ENCODE results near the gene ZDHHC3.

Gene ZDHHC3

DNA sequence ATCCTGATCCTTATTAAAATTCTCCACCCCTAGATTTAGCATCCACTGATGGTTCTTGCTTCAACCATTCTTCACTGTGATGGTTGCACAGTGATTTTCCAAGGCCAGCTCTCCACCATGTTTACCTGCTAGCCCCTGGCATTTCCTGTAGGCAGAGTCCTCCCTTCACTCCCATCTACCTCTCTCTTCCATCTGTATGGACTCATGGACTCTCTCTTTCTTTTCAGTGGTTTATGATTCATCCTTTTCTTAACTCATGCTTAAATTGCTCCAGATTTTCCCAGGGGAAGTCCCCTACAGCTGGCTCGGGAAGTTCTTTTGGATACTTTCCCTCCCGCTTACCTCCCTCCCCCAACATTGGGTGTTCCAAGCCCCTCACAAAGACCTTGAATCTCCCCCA, 82.9 kb downstream of the ZDHHC3 start:
- peaks cover 4% of the 10 kb centered on the region; the same call in 1 of the 2 replicates for H3K4me1 ChIP-seq (ENCODE audit: control insufficient read depth, insufficient read depth, low read length)
- no peak overlapping the region for H3K27ac ChIP-seq (ENCODE audit: low read depth, low read length)
- no peak overlapping the region for H3K9ac ChIP-seq (ENCODE audit: low read depth, low read length)
- H3K4me3 ChIP-seq (ENCODE audit: low read depth, low read length), result no peak overlapping the region
- H3K36me3 ChIP-seq (ENCODE audit: control insufficient read depth, insufficient read depth, low read length), result no peaks in the 10 kb centered on the region
- H3K9me3 ChIP-seq (ENCODE audit: control insufficient read depth, insufficient read depth, low read length), result no peaks in the 10 kb centered on the region
- no peaks in the 10 kb centered on the region for H3K27me3 ChIP-seq (ENCODE audit: control insufficient read depth, insufficient read depth, low read length)

DNA sequence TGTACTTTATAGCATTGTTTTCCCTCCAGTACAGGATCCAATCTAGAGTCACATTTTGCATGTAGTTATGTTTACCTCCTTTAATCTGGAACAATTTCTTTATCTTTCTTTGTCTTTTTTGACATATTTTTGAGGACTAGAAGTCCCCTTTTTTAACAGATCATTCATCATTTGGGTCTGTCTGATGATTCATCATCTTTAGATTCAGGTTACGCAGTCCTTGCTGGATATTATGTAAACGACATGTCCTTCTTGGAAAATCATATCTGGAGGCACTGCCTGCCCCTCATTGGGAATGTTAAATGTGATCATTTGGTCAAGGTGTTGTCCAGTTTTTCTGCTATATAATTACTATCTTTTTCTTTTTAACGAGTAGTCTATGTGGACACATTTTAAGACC, 83.3 kb downstream of the ZDHHC3 start:
- peaks cover 4% of the 10 kb centered on the region; the same call in 1 of the 2 replicates for H3K4me1 ChIP-seq (ENCODE audit: control insufficient read depth, insufficient read depth, low read length)
- no peak overlapping the region for H3K9ac ChIP-seq (ENCODE audit: low read depth, low read length)
- no peaks in the 10 kb centered on the region for H3K36me3 ChIP-seq (ENCODE audit: control insufficient read depth, insufficient read depth, low read length)
- H3K27me3 ChIP-seq (ENCODE audit: control insufficient read depth, insufficient read depth, low read length), result no peaks in the 10 kb centered on the region
- H3K27ac ChIP-seq (ENCODE audit: low read depth, low read length), result no peak overlapping the region
- no peaks in the 10 kb centered on the region for H3K9me3 ChIP-seq (ENCODE audit: control insufficient read depth, insufficient read depth, low read length)
- no peak overlapping the region for H3K4me3 ChIP-seq (ENCODE audit: low read depth, low read length)

DNA sequence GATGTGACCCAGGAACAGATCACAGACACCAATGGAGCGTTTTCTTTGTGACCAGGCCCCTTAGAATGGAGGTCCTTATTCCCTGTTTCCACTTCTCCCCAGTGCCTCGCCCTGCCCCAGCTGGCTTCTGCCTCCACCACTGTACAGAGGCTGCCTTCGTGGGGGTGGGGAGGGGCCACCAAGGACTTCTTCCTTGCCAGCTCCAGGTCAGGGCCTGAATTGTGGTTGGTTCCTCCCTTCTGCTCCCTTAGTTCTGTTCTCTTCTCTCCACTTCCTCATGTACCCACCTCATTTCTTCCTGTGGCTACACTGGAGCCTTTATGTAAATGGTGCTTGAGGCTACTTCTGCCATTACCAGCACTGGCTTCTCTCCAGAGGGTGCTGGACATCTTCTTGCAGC, 85.1 kb downstream of the ZDHHC3 start:
- Histone ChIP-seq H3K9ac (ENCODE audit: low read depth, low read length) (no peak overlapping the region), H3K27me3 (ENCODE audit: control insufficient read depth, insufficient read depth, low read length) (no peaks in the 10 kb centered on the region), H3K4me3 (ENCODE audit: low read depth, low read length) (no peak overlapping the region), H3K4me1 (ENCODE audit: control insufficient read depth, insufficient read depth, low read length) (peaks cover 4% of the 10 kb centered on the region; the same call in 1 of the 2 replicates), H3K27ac (ENCODE audit: low read depth, low read length) (no peak overlapping the region), H3K9me3 (ENCODE audit: control insufficient read depth, insufficient read depth, low read length) (no peaks in the 10 kb centered on the region), H3K36me3 (ENCODE audit: control insufficient read depth, insufficient read depth, low read length) (no peaks in the 10 kb centered on the region)

DNA sequence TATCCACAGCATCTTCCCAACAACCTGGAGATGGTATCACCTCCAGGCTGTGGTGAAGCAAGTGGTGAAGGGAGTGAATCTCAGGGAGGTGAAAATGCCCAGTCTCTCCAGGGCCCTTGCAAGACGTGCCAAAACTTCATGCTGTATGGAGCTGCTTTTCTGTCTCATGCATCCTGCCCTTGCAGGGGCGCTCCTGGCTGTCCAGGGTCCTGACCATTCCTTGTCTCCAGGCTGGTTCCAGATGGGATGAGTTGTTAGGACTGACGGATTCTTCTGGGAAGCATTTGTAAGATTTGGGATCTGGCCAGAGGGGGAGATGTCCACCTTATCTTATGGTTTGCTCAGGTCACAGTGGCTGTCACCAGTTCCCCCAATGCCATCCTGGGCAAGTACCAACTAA, 85.7 kb downstream of the ZDHHC3 start:
- H3K27me3 ChIP-seq (ENCODE audit: control insufficient read depth, insufficient read depth, low read length), result no peaks in the 10 kb centered on the region
- H3K27ac ChIP-seq (ENCODE audit: low read depth, low read length), result no peak overlapping the region

GRCh38 chr3:44887101-44887500, 88.9 kb downstream of the ZDHHC3 start:
- Histone ChIP-seq H3K36me3 (ENCODE audit: control insufficient read depth, insufficient read depth, low read length) (no peaks in the 10 kb centered on the region), H3K27me3 (ENCODE audit: control insufficient read depth, insufficient read depth, low read length) (no peaks in the 10 kb centered on the region), H3K27ac (ENCODE audit: low read depth, low read length) (no peak overlapping the region), H3K9me3 (ENCODE audit: control insufficient read depth, insufficient read depth, low read length) (no peaks in the 10 kb centered on the region), H3K4me3 (ENCODE audit: low read depth, low read length) (no peak overlapping the region), H3K4me1 (ENCODE audit: control insufficient read depth, insufficient read depth, low read length) (no peaks in the 10 kb centered on the region; the same call in 1 of the 2 replicates), H3K9ac (ENCODE audit: low read depth, low read length) (no peak overlapping the region)

More for the DNA sequence above, 85.7 kb downstream of the ZDHHC3 start:
- no peak overlapping the region for H3K9ac ChIP-seq (ENCODE audit: low read depth, low read length)
- no peaks in the 10 kb centered on the region for H3K36me3 ChIP-seq (ENCODE audit: control insufficient read depth, insufficient read depth, low read length)
- H3K4me1 ChIP-seq (ENCODE audit: control insufficient read depth, insufficient read depth, low read length), result peaks cover 4% of the 10 kb centered on the region; the same call in 1 of the 2 replicates
- H3K4me3 ChIP-seq (ENCODE audit: low read depth, low read length), result no peak overlapping the region
- H3K9me3 ChIP-seq (ENCODE audit: control insufficient read depth, insufficient read depth, low read length), result no peaks in the 10 kb centered on the region

- Histone ChIP-seq H3K9ac (ENCODE audit: low read depth, low read length) (no peak overlapping the region), H3K27me3 (ENCODE audit: control insufficient read depth, insufficient read depth, low read length) (no peaks in the 10 kb centered on the region), H3K4me1 (ENCODE audit: control insufficient read depth, insufficient read depth, low read length) (no peaks in the 10 kb centered on the region; the same call in 1 of the 2 replicates), H3K27ac (ENCODE audit: low read depth, low read length) (no peak overlapping the region), H3K4me3 (ENCODE audit: low read depth, low read length) (no peak overlapping the region), H3K9me3 (ENCODE audit: control insufficient read depth, insufficient read depth, low read length) (no peaks in the 10 kb centered on the region), H3K36me3 (ENCODE audit: control insufficient read depth, insufficient read depth, low read length) (no peaks in the 10 kb centered on the region)
Observed at GRCh38 chr3:44886561-44886960, 89.4 kb downstream of the ZDHHC3 start.

- Histone ChIP-seq H3K4me3 (ENCODE audit: low read depth, low read length) (no peak overlapping the region), H3K9me3 (ENCODE audit: control insufficient read depth, insufficient read depth, low read length) (no peaks in the 10 kb centered on the region), H3K36me3 (ENCODE audit: control insufficient read depth, insufficient read depth, low read length) (no peaks in the 10 kb centered on the region), H3K9ac (ENCODE audit: low read depth, low read length) (no peak overlapping the region), H3K27me3 (ENCODE audit: control insufficient read depth, insufficient read depth, low read length) (no peaks in the 10 kb centered on the region), H3K4me1 (ENCODE audit: control insufficient read depth, insufficient read depth, low read length) (no peaks in the 10 kb centered on the region; the same call in 1 of the 2 replicates), H3K27ac (ENCODE audit: low read depth, low read length) (peak overlapping the region; percentile 50)
Observed at GRCh38 chr3:44885618-44886017, 90.4 kb downstream of the ZDHHC3 start.

DNA sequence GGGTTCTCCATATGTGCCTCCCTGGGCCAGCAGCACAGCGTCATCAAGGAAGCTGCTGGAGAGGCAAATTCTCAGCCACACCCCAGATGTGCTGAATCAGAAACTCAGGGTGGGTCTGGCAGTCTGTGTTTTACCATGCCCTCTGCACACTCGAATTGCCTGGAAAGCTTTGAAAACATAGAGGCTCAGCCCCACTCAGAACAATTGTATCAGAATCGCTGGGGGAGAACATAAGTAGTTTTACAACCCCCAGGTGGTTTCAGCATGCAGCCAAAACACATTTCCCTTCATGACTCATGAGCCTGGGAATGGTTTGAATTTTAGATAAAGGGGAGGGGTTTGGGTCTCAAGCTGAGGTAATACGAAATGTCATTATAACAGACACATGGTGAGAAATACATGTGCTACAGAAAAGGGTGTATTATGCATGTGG, 92.0 kb downstream of the ZDHHC3 start:
- no peaks in the 10 kb centered on the region for H3K36me3 ChIP-seq (ENCODE audit: control insufficient read depth, insufficient read depth, low read length)
- peak overlapping the region; percentile 74 for H3K27ac ChIP-seq (ENCODE audit: low read depth, low read length)
- H3K9me3 ChIP-seq (ENCODE audit: control insufficient read depth, insufficient read depth, low read length), result no peaks in the 10 kb centered on the region
- no peaks in the 10 kb centered on the region for H3K27me3 ChIP-seq (ENCODE audit: control insufficient read depth, insufficient read depth, low read length)
- H3K4me1 ChIP-seq (ENCODE audit: control insufficient read depth, insufficient read depth, low read length), result no peaks in the 10 kb centered on the region; the same call in 1 of the 2 replicates
- H3K4me3 ChIP-seq (ENCODE audit: low read depth, low read length), result no peak overlapping the region
- no peak overlapping the region for H3K9ac ChIP-seq (ENCODE audit: low read depth, low read length)

DNA sequence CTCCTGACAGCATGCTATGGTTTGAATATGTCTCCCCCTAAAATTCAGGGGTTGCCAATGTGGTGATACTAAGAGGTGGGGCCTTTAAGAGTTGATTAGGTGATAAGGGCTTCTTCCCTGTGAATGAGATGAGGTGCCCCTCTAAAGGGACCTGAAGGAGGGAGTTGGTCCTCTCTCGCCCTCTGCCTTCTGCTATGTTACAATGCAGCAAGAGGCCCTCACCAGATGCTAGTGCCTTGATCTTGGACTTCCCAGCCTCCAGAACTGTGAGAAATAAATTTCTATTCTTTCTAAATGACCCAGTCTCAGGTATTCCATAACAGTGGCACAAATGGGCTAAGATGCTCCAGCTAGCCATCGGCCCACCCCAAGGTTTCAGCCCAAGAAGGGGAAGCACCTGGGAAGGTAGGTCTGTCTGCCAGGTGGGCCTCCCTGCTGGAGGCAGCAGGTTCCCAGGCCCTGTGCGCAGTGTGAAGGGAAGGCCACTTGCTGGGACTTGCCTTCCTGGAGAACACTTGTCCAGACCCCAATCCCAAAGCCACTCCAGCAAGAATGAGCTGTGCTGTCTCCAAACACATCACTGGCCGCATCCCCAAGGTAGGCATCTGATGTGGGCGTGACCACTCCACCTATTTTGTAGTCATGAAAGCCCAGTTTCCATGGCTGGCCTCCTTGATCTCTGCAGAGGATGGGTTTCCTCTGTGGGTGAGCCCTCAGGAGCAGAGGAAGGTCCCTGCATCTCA, 92.6 kb downstream of the ZDHHC3 start:
- Histone ChIP-seq H3K4me3 (ENCODE audit: low read depth, low read length) (no peak overlapping the region), H3K36me3 (ENCODE audit: control insufficient read depth, insufficient read depth, low read length) (no peaks in the 10 kb centered on the region), H3K9ac (ENCODE audit: low read depth, low read length) (no peak overlapping the region), H3K9me3 (ENCODE audit: control insufficient read depth, insufficient read depth, low read length) (no peaks in the 10 kb centered on the region), H3K27me3 (ENCODE audit: control insufficient read depth, insufficient read depth, low read length) (no peaks in the 10 kb centered on the region), H3K4me1 (ENCODE audit: control insufficient read depth, insufficient read depth, low read length) (no peaks in the 10 kb centered on the region; the same call in 1 of the 2 replicates), H3K27ac (ENCODE audit: low read depth, low read length) (peak overlapping the region; percentile 74)

GRCh38 chr3:44880284-44880683, 95.7 kb downstream of the ZDHHC3 start:
- Histone ChIP-seq H3K9me3 (ENCODE audit: control insufficient read depth, insufficient read depth, low read length) (no peaks in the 10 kb centered on the region), H3K27me3 (ENCODE audit: control insufficient read depth, insufficient read depth, low read length) (no peaks in the 10 kb centered on the region), H3K4me1 (ENCODE audit: control insufficient read depth, insufficient read depth, low read length) (no peaks in the 10 kb centered on the region; the same call in 1 of the 2 replicates), H3K4me3 (ENCODE audit: low read depth, low read length) (no peak overlapping the region), H3K9ac (ENCODE audit: low read depth, low read length) (no peak overlapping the region), H3K36me3 (ENCODE audit: control insufficient read depth, insufficient read depth, low read length) (no peaks in the 10 kb centered on the region), H3K27ac (ENCODE audit: low read depth, low read length) (no peak overlapping the region)

GRCh38 chr3:44877333-44877732, 98.6 kb downstream of the ZDHHC3 start:
- no peaks in the 10 kb centered on the region for H3K27me3 ChIP-seq (ENCODE audit: control insufficient read depth, insufficient read depth, low read length)
- no peak overlapping the region for H3K4me3 ChIP-seq (ENCODE audit: low read depth, low read length)
- H3K9ac ChIP-seq (ENCODE audit: low read depth, low read length), result no peak overlapping the region
- H3K36me3 ChIP-seq (ENCODE audit: control insufficient read depth, insufficient read depth, low read length), result no peaks in the 10 kb centered on the region
- H3K4me1 ChIP-seq (ENCODE audit: control insufficient read depth, insufficient read depth, low read length), result no peaks in the 10 kb centered on the region
- H3K9me3 ChIP-seq (ENCODE audit: control insufficient read depth, insufficient read depth, low read length), result no peaks in the 10 kb centered on the region
- H3K27ac ChIP-seq (ENCODE audit: low read depth, low read length), result no peak overlapping the region
